Activated CD4-positive, alpha-beta memory T cell treated with anti-CD3 and anti-CD28 coated beads for 36 hours (primary cell): ENCODE results near the gene CLIC5. TPM values are rescaled to one million over a fixed set of nuclear protein-coding genes. Genes with fewer than 3 reads are reported as not detected.

Experiments used
- CTCF ChIA-PET: fragments of 350-600 bp; sonication (Branson Sonifier 250); formaldehyde crosslinking; loops from one replicate; lab custom pipeline; 2021; ENCODE audit warnings: antibody characterized with exemption, inconsistent platforms; lab: Charles Lee
- POLR2A ChIA-PET: fragments of 350-600 bp; sonication (Branson Sonifier 250); formaldehyde crosslinking; loops from one replicate; lab custom pipeline; 2021; ENCODE audit warnings: antibody characterized with exemption; lab: Charles Lee
- DNase-seq: peaks from one replicate; pipeline ENCODE4 v3.0.0-alpha.2; 2020
- H3K27ac Mint-ChIP-seq: one replicate; pipeline ENCODE4 v1.8.0; 2021; ENCODE audit warnings: mixed read lengths
- H3K27me3 Mint-ChIP-seq: one replicate; pipeline ENCODE4 v1.8.0; 2021; ENCODE audit warnings: mixed read lengths
- H3K36me3 Mint-ChIP-seq: one replicate; pipeline ENCODE4 v1.8.0; 2021; ENCODE audit warnings: mixed read lengths
- H3K4me1 Mint-ChIP-seq: one replicate; pipeline ENCODE4 v1.8.0; 2021; ENCODE audit warnings: low read depth, mixed read lengths
- H3K4me3 Mint-ChIP-seq: one replicate; pipeline ENCODE4 v1.8.0; 2021; ENCODE audit warnings: mild to moderate bottlenecking, mixed read lengths
- H3K9me3 Mint-ChIP-seq: one replicate; pipeline ENCODE4 v1.8.0; 2021; ENCODE audit warnings: mixed read lengths
- intact Hi-C: fragments of 100-400 bp; cut with micrococcal nuclease; formaldehyde crosslinking; loops from one replicate; pipeline ENCODE4 v1.15.1; 2023
- total RNA-seq, 2 experiments: library from RNA; stranded (reverse); gene quantifications; one replicate each; pipeline ENCODE4 v1.2.3, GENCODE V29; 2021

Gene CLIC5
- total RNA-seq, 2 experiments from 2014 or later: 8.0 to 8.5 TPM

- no peak overlapping the region for H3K27ac Mint-ChIP-seq
- H3K4me1 Mint-ChIP-seq: peaks cover 15% of the 10 kb centered on the region
- ChIA-PET CTCF (interaction anchor here (0.9 kb wide), 1 partner anchor 41 kb away, joined by 3 read pairs; no protein-coding TSS in a partner anchor), POLR2A (no interaction called here)
- H3K27me3 Mint-ChIP-seq: no peaks in the 10 kb centered on the region
- peaks cover 2% of the 10 kb centered on the region for H3K9me3 Mint-ChIP-seq
- H3K4me3 Mint-ChIP-seq: no peak overlapping the region
- intact Hi-C loops: no loop called here
- no peak for DNase-seq
- H3K36me3 Mint-ChIP-seq: no peaks in the 10 kb centered on the region
Measured at GRCh38 chr6:45971287-45971686, 44.4 kb downstream of the CLIC5 start.

GRCh38 chr6:45970326-45970725, 45.3 kb downstream of the CLIC5 start:
- Mint-ChIP-seq H3K27ac (no peak overlapping the region), H3K4me3 (no peak overlapping the region), H3K36me3 (peaks cover 4% of the 10 kb centered on the region), H3K4me1 (peaks cover 15% of the 10 kb centered on the region), H3K27me3 (no peaks in the 10 kb centered on the region), H3K9me3 (peaks cover 2% of the 10 kb centered on the region)
- POLR2A ChIA-PET: no interaction called here
- CTCF ChIA-PET: no interaction called here
- intact Hi-C loops: no loop called here
- no peak for DNase-seq

GRCh38 chr6:45969883-45970282, 45.8 kb downstream of the CLIC5 start:
- peaks cover 15% of the 10 kb centered on the region for H3K4me1 Mint-ChIP-seq
- ChIA-PET CTCF (no interaction called here), POLR2A (no interaction called here)
- H3K9me3 Mint-ChIP-seq: peaks cover 3% of the 10 kb centered on the region
- intact Hi-C loops: no loop called here
- no peaks in the 10 kb centered on the region for H3K27me3 Mint-ChIP-seq
- no peak overlapping the region for H3K4me3 Mint-ChIP-seq
- H3K36me3 Mint-ChIP-seq: peaks cover 4% of the 10 kb centered on the region
- DNase-seq: no peak
- H3K27ac Mint-ChIP-seq: no peak overlapping the region

- H3K4me3 Mint-ChIP-seq: no peak overlapping the region
- CTCF ChIA-PET: interaction anchor here (1.0 kb wide), 1 partner anchor 9 kb away, joined by 3 read pairs; no protein-coding TSS in a partner anchor
- peaks cover 10% of the 10 kb centered on the region for H3K9me3 Mint-ChIP-seq
- POLR2A ChIA-PET: no interaction called here
- no peak for DNase-seq
- no peak overlapping the region for H3K27ac Mint-ChIP-seq
- peaks cover 4% of the 10 kb centered on the region for H3K36me3 Mint-ChIP-seq
- intact Hi-C loops: no loop called here
- peaks cover 15% of the 10 kb centered on the region for H3K4me1 Mint-ChIP-seq
- H3K27me3 Mint-ChIP-seq: no peaks in the 10 kb centered on the region
Measured at GRCh38 chr6:45969026-45969425, 46.6 kb downstream of the CLIC5 start.

GRCh38 chr6:45967363-45967762, 48.3 kb downstream of the CLIC5 start:
- no peak for DNase-seq
- Mint-ChIP-seq H3K4me3 (no peak overlapping the region), H3K27ac (no peak overlapping the region), H3K4me1 (peaks cover 15% of the 10 kb centered on the region), H3K36me3 (peaks cover 4% of the 10 kb centered on the region), H3K9me3 (peaks cover 10% of the 10 kb centered on the region), H3K27me3 (no peaks in the 10 kb centered on the region)
- intact Hi-C loops: no loop called here
- ChIA-PET CTCF (no interaction called here), POLR2A (no interaction called here)

- Mint-ChIP-seq H3K27me3 (no peaks in the 10 kb centered on the region), H3K4me1 (peaks cover 15% of the 10 kb centered on the region), H3K27ac (no peak overlapping the region), H3K4me3 (no peak overlapping the region), H3K36me3 (peaks cover 4% of the 10 kb centered on the region), H3K9me3 (peaks cover 10% of the 10 kb centered on the region)
- intact Hi-C loops: no loop called here
- CTCF ChIA-PET: no interaction called here
- POLR2A ChIA-PET: no interaction called here
- no peak for DNase-seq
Measured at GRCh38 chr6:45966797-45967196, 48.9 kb downstream of the CLIC5 start.

GRCh38 chr6:45966340-45966739, 49.3 kb downstream of the CLIC5 start:
- H3K27me3 Mint-ChIP-seq: no peaks in the 10 kb centered on the region
- no peak for DNase-seq
- ChIA-PET POLR2A (no interaction called here), CTCF (no interaction called here)
- H3K4me3 Mint-ChIP-seq: no peak overlapping the region
- peaks cover 10% of the 10 kb centered on the region for H3K9me3 Mint-ChIP-seq
- H3K27ac Mint-ChIP-seq: no peak overlapping the region
- H3K36me3 Mint-ChIP-seq: peaks cover 4% of the 10 kb centered on the region
- H3K4me1 Mint-ChIP-seq: peaks cover 15% of the 10 kb centered on the region
- intact Hi-C loops: no loop called here

- Mint-ChIP-seq H3K27me3 (no peaks in the 10 kb centered on the region), H3K4me1 (peaks cover 12% of the 10 kb centered on the region), H3K4me3 (no peak overlapping the region), H3K36me3 (peaks cover 4% of the 10 kb centered on the region), H3K9me3 (peaks cover 10% of the 10 kb centered on the region), H3K27ac (no peak overlapping the region)
- POLR2A ChIA-PET: no interaction called here
- DNase-seq: no peak
- CTCF ChIA-PET: interaction anchor here (0.8 kb wide), 1 partner anchor 36 kb away, joined by 3 read pairs; no protein-coding TSS in a partner anchor
- intact Hi-C loops: no loop called here
Measured at GRCh38 chr6:45965792-45966191, 49.9 kb downstream of the CLIC5 start.

- peaks cover 10% of the 10 kb centered on the region for H3K9me3 Mint-ChIP-seq
- peaks cover 4% of the 10 kb centered on the region for H3K36me3 Mint-ChIP-seq
- peaks cover 5% of the 10 kb centered on the region for H3K4me1 Mint-ChIP-seq
- ChIA-PET POLR2A (no interaction called here), CTCF (interaction anchor here (1.3 to 1.6 kb wide), 2 partner anchors 79 to 125 kb away, joined by 3 to 4 read pairs; no protein-coding TSS in a partner anchor)
- no peaks in the 10 kb centered on the region for H3K27me3 Mint-ChIP-seq
- intact Hi-C loops: no loop called here
- H3K27ac Mint-ChIP-seq: no peak overlapping the region
- DNase-seq: no peak
- no peak overlapping the region for H3K4me3 Mint-ChIP-seq
Measured at GRCh38 chr6:45965007-45965406, 50.7 kb downstream of the CLIC5 start.

GRCh38 chr6:45964300-45964699, 51.4 kb downstream of the CLIC5 start:
- Mint-ChIP-seq H3K27me3 (no peaks in the 10 kb centered on the region), H3K4me1 (no peaks in the 10 kb centered on the region), H3K36me3 (peaks cover 4% of the 10 kb centered on the region), H3K9me3 (peaks cover 10% of the 10 kb centered on the region), H3K27ac (no peak overlapping the region), H3K4me3 (no peak overlapping the region)
- intact Hi-C loops: no loop called here
- CTCF ChIA-PET: interaction anchor here (1.3 to 1.6 kb wide), 2 partner anchors 79 to 126 kb away, joined by 3 to 4 read pairs; no protein-coding TSS in a partner anchor
- DNase-seq: no peak
- POLR2A ChIA-PET: no interaction called here

GRCh38 chr6:45963896-45964295, 51.8 kb downstream of the CLIC5 start:
- intact Hi-C loops: no loop called here
- peaks cover 10% of the 10 kb centered on the region for H3K9me3 Mint-ChIP-seq
- ChIA-PET CTCF (interaction anchor here (1.3 to 1.6 kb wide), 2 partner anchors 80 to 126 kb away, joined by 3 to 4 read pairs; no protein-coding TSS in a partner anchor), POLR2A (interaction anchor here (0.9 kb wide), 1 partner anchor 14 kb away, joined by 3 read pairs; no protein-coding TSS in a partner anchor)
- no peak overlapping the region for H3K4me3 Mint-ChIP-seq
- no peaks in the 10 kb centered on the region for H3K27me3 Mint-ChIP-seq
- peaks cover 4% of the 10 kb centered on the region for H3K36me3 Mint-ChIP-seq
- no peaks in the 10 kb centered on the region for H3K4me1 Mint-ChIP-seq
- H3K27ac Mint-ChIP-seq: no peak overlapping the region
- DNase-seq: no peak

- no peak for DNase-seq
Measured at GRCh38 chr6:45961125-45961524, 54.5 kb downstream of the CLIC5 start.

GRCh38 chr6:45959534-45960145, 56.0 kb downstream of the CLIC5 start:
- no peak overlapping the region for H3K4me3 Mint-ChIP-seq

More at GRCh38 chr6:45961125-45961524, 54.5 kb downstream of the CLIC5 start:
- ChIA-PET CTCF (no interaction called here), POLR2A (no interaction called here)
- H3K36me3 Mint-ChIP-seq: peaks cover 4% of the 10 kb centered on the region
- intact Hi-C loops: no loop called here
- H3K4me3 Mint-ChIP-seq: no peak overlapping the region
- no peaks in the 10 kb centered on the region for H3K4me1 Mint-ChIP-seq
- no peak overlapping the region for H3K27ac Mint-ChIP-seq
- H3K9me3 Mint-ChIP-seq: peaks cover 10% of the 10 kb centered on the region
- H3K27me3 Mint-ChIP-seq: no peaks in the 10 kb centered on the region

More at GRCh38 chr6:45959534-45960145, 56.0 kb downstream of the CLIC5 start:
- Mint-ChIP-seq H3K27me3 (no peaks in the 10 kb centered on the region), H3K27ac (no peak overlapping the region), H3K9me3 (peaks cover 6% of the 10 kb centered on the region), H3K4me1 (no peaks in the 10 kb centered on the region), H3K36me3 (no peaks in the 10 kb centered on the region)
- ChIA-PET CTCF (interaction anchor here (1.0 to 1.6 kb wide), 2 partner anchors 9 to 29 kb away, joined by 3 to 6 read pairs; no protein-coding TSS in a partner anchor), POLR2A (no interaction called here)
- intact Hi-C loops: no loop called here
- DNase-seq: no peak
